GM12873 (cell line): ENCODE measurements around the gene RAP1GAP.

Experiments used
- TF ChIP-seq, protein P1 (sequence below): IDR thresholded peaks from 2 replicates; pipeline ENCODE4 v1.5.1; 2012; ENCODE audit warnings: low read depth, mild to moderate bottlenecking, moderate library complexity, low read length, control low read depth; ENCODE audit not compliant: insufficient read depth; ENCODE audit errors: missing control alignments

Gene RAP1GAP

GRCh38 chr1:21670059-21670881, 1.1 kb upstream of the RAP1GAP start:
- TF ChIP-seq, protein P1, sequence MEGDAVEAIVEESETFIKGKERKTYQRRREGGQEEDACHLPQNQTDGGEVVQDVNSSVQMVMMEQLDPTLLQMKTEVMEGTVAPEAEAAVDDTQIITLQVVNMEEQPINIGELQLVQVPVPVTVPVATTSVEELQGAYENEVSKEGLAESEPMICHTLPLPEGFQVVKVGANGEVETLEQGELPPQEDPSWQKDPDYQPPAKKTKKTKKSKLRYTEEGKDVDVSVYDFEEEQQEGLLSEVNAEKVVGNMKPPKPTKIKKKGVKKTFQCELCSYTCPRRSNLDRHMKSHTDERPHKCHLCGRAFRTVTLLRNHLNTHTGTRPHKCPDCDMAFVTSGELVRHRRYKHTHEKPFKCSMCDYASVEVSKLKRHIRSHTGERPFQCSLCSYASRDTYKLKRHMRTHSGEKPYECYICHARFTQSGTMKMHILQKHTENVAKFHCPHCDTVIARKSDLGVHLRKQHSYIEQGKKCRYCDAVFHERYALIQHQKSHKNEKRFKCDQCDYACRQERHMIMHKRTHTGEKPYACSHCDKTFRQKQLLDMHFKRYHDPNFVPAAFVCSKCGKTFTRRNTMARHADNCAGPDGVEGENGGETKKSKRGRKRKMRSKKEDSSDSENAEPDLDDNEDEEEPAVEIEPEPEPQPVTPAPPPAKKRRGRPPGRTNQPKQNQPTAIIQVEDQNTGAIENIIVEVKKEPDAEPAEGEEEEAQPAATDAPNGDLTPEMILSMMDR, result no peak

GRCh38 chr1:21668951-21669257, 253 bp downstream of the RAP1GAP start:
- TF ChIP-seq, protein P1, result no peak

DNA sequence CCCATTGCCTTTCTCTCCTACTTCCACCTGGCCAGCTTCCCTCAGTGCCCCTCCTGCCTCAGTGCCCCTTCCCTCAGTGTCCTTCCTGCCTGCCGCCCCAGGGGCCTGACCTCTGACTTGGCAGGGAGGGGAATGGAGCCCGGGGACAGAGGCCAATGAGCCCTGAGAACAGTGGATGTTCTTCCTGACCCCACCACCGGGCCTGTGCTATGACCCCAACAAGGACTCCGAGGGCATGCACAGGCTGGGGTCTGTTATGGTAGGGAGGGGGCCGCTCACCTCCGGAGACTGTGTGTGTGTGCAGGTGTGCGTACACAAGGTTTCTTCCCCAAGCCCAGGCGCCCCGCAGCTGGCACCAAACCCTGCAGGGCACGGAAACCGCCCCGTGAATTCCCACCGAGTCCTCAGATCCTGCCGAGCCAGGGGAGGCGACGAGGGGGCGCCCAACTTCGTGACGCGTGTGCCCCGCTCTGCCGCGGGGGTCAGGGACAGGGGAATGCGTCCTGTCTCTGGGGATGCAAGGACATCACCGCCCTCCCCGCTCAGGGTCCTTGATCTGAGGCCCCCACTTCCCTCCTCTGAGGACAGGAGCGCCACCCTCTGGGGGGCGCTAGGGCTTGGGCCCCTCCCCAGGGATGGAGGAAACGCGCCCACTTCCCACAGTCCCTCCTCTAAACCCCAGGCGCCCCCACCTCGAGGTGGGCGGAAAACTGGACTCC, 766 bp downstream of the RAP1GAP start:
- TF ChIP-seq, protein P1, result no peak

DNA sequence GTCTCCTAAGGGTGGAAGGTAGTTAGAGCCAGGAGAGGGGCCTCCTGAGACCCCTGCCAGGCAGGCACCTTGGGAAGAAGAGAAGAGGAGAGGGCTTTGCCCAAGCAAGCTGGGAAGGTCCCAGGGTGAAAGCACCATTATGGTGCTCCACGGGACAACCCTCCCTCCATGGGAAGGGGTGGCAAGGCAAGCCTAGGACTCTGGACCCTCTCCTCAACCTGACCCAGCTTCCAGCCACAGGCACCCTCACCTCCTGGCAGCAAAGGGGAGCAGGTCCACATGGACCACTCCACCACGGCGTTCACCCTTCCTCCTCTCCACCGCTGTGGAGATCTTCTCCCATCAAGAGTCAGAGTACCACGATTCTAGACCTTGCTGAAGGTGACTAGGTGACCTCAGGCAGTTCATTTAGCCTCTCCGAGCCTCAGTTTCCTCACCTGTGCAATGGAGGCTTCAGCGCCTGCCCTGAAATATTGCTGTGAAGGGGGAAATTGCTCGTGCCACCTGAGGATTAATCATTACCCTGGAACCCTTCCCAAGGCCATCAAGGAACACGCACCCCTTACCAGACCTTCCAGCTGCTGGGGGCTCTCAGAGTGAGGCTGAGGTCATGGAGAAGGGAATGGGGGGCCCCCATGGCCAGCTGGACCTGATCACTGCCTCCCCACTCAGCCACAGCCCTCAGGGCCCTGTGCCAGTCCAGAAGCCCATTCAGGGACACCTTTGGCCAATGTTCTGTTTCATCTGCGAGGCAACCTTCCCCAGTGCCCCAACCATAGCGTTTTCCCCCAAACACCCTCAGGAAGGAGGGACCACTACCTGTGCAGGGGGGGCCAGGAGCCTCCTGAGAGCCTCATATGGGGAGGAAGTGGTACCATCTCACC, 1.6 kb downstream of the RAP1GAP start:
- TF ChIP-seq, protein P1, result no peak

GRCh38 chr1:21666576-21667320, 2.4 kb downstream of the RAP1GAP start:
- TF ChIP-seq, protein P1, result no peak

DNA sequence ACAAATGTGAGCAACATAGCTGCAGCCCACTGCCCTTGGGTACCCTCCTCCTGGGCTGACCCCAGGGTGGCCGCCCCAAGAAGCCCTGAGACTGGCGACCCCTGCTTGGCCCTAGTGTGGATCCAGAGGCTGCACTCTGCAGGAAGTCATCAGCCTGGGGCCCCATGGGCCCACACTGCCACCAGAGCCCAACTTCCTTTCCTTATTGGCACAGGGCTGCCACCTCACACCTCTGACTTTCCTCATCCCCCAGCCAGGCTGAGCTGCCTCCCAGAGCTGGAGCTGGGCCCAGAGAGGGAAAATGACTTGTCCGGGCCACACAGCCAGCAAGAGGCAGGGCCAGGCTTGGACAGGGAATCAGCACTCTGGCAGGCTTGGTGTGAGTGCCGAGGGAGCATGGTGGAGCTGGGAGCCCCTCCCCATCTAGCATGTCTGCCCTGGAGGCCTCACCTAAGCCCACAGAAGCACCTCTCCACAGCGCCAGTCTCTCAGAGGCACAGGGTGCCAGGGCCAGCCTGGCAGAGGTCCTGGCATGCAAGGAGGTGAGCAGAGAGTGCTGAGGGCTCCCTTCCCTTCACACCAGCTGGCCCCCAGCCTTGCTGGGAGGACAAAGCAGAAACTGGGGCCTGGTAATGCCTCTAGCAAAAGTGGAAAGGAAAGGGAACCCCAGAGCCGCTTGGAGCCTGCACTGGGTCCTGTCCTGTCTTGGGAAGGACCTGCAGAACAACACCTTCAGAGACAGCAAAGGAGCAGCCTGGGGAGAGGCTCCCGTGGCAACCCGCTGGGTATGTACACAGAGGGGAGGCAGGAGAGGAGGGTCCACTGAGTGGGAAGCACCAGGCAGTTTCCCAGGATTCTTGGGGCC, 3.2 kb downstream of the RAP1GAP start:
- TF ChIP-seq, protein P1, result no peak
